ENCODE measurements around the gene CDC42BPB.

DNA sequence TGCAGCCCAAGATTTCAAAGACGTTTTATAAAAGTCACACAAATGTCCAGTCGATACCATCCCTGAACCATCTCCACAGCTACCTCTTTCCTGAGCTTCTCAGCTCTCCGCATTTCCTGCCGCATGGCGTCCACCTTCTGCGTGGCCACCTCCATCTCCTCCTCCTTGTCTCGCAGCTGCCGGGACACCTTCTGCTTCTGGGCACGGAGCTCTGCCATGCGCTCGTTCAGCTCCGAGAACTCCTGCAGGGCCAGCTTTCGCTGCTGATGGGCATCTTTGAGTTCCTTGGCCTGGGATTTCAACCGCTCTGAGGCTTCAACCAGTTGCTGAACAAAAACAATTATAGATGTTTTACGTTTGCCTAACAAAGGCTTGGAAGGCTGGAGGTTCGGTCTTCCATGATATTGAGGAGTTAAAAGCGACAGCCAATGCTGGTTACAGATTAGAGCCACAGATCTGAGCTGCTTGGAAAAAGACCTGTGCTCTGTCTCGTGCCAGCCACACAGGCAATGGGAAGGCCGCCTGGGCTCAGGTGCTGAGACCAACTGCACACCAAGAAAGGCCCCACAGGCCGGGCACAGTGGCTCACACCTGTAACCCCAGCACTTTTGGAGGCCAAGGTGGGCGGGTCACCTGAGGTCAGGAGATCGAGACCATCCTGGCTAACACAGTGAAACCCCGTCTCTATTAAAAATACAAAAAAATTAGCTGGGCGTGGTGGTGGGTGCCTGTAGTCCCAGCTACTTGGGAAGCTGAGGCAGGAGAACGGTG lies 85.3 kb downstream of the CDC42BPB start:
- TF ChIP-seq EZH2phosphoT487 (IDR thresholded peaks at IDR 0.05; ENCODE audit: borderline replicate concordance, low read length) = no peak
- TF ChIP-seq, protein P1, sequence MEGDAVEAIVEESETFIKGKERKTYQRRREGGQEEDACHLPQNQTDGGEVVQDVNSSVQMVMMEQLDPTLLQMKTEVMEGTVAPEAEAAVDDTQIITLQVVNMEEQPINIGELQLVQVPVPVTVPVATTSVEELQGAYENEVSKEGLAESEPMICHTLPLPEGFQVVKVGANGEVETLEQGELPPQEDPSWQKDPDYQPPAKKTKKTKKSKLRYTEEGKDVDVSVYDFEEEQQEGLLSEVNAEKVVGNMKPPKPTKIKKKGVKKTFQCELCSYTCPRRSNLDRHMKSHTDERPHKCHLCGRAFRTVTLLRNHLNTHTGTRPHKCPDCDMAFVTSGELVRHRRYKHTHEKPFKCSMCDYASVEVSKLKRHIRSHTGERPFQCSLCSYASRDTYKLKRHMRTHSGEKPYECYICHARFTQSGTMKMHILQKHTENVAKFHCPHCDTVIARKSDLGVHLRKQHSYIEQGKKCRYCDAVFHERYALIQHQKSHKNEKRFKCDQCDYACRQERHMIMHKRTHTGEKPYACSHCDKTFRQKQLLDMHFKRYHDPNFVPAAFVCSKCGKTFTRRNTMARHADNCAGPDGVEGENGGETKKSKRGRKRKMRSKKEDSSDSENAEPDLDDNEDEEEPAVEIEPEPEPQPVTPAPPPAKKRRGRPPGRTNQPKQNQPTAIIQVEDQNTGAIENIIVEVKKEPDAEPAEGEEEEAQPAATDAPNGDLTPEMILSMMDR (IDR thresholded peaks at IDR 0.05; ENCODE audit: low read depth, low read length, poor library complexity, severe bottlenecking) = no peak

Measured in DOHH2 (cell line).